ENCODE data around the gene WWP2. TPM values are rescaled to one million over a fixed set of nuclear protein-coding genes. Genes with fewer than 3 reads are reported as not detected.
A peak's percentile ranks its signal among the peaks of the same experiment; 100 is the strongest.

The WWP2 gene
- total RNA-seq, 2 donors from 2014 or later: 45.4 to 62.3 TPM

DNA sequence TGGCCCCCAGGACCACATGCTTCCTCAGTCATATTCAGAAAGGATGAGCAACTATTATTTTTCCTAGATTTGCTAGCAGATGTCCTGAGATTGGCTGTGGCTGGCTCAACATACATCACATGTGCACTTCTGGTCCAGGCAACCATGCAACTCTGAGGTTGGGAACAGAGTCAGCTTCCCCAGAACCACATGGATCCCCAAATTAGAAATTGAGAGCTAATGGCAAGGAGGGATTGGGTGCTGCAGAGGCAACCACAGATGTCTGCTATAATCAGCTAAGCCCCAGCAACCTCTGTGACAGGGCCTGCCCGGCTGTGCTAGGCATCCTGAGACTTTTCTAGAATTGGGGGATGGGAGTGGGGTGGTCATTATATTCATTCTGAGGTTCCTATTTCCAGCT is 155.2 kb downstream of the WWP2 start:
- Mint-ChIP-seq H3K36me3 (ENCODE audit: insufficient read depth in 2 of 2) (no peaks in the 10 kb centered on the region), H3K27me3 (ENCODE audit: low read depth) (no peaks in the 10 kb centered on the region), H3K4me1 (ENCODE audit: low read depth) (no peaks in the 10 kb centered on the region), H3K27ac (no peak overlapping the region), H3K9me3 (no peaks in the 10 kb centered on the region), H3K4me3 (no peak overlapping the region)
- no peak for DNase-seq
- no peak for ATAC-seq (replicated peaks in 1 of 2)

DNA sequence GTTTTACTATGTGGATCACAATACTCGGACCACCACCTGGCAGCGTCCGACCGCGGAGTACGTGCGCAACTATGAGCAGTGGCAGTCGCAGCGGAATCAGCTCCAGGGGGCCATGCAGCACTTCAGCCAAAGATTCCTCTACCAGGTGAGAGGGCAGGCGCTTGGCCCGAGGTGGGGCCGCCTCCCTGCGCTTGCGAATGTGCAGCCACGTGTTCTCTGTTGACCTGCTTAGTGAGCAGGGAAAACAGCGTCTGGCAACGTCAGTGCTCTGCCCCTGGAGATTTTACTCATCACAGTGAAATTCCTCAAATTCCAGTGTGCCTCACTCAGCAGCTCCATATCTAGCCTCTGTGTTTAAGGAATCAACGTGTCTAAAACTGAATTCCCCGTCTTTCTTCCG is 155.6 kb downstream of the WWP2 start:
- Mint-ChIP-seq H3K27me3 (ENCODE audit: low read depth) (no peaks in the 10 kb centered on the region), H3K9me3 (no peaks in the 10 kb centered on the region), H3K4me3 (no peak overlapping the region), H3K27ac (no peak overlapping the region), H3K36me3 (ENCODE audit: insufficient read depth in 2 of 2) (no peaks in the 10 kb centered on the region), H3K4me1 (ENCODE audit: low read depth) (no peaks in the 10 kb centered on the region)
- ATAC-seq (replicated peaks in 1 of 2) (no peak), DNase-seq (no peak)

DNA sequence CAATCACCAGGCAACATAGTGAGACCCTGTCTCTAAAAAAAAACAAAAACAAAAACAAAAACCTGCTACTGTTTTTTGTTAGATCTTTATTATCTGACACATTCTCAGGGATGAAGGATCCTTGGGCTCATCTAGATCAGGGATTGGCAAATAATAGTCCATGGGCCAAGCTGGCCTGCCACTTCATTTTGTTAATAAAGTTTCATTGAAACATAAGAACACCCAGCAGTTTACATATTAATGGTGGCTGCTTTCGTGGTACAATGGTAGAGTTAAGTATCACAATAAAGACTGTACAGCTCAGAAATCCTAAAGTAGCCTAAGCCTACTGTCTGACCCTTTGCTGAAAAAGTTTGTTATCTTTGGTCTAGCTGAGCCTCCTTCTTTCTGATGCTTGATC is 156.1 kb downstream of the WWP2 start:
- Mint-ChIP-seq H3K4me1 (ENCODE audit: low read depth) (no peaks in the 10 kb centered on the region), H3K27ac (no peak overlapping the region), H3K36me3 (ENCODE audit: insufficient read depth in 2 of 2) (no peaks in the 10 kb centered on the region), H3K9me3 (no peaks in the 10 kb centered on the region), H3K27me3 (ENCODE audit: low read depth) (no peaks in the 10 kb centered on the region), H3K4me3 (no peak overlapping the region)
- no peak for ATAC-seq (replicated peaks in 1 of 2)
- DNase-seq: no peak

DNA sequence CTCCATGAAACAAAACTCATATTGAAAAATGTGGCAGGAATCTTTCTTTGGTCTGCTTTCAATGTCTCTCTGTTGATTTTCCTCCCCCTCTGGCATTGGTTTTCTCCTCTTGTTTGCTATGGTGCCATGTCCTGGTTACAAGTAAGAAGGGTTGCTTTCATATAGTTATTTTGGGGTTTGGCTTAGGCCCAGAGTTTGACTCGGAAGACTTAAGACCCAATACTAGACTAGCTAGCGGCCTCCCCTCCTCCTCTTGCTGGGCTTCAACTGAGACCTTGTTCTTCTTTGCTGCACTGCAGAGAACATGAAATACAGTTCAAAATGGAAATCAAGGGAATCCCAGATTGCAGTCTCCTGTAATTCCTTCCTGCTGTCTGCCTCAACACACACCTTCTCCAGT is 159.0 kb downstream of the WWP2 start:
- DNase-seq (no peak), ATAC-seq (replicated peaks in 1 of 2) (no peak)
- Mint-ChIP-seq H3K9me3 (no peaks in the 10 kb centered on the region), H3K36me3 (ENCODE audit: insufficient read depth in 2 of 2) (no peaks in the 10 kb centered on the region), H3K4me1 (ENCODE audit: low read depth) (no peaks in the 10 kb centered on the region), H3K27ac (no peak overlapping the region), H3K4me3 (no peak overlapping the region), H3K27me3 (ENCODE audit: low read depth) (no peaks in the 10 kb centered on the region)

DNA sequence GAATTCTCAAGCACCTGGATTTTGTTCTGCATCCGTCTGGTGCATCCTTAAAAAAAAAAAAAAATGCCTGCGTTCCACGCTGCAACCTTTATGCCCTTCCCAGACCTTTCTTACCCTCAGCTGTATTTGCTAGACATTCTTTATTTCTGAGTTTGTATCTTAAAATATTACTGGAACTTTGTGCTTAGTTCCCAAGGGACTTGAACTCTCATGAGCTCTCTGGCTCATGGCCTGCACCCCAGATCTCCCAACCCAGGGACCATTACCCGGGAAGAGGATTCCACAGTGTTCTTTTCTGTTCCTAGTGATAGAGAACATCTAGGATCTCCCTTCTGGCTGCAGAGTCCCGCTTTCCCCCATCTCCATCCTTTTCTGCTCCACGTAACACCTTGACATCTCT is 160.1 kb downstream of the WWP2 start:
- Mint-ChIP-seq H3K4me3 (no peak overlapping the region), H3K27me3 (ENCODE audit: low read depth) (no peaks in the 10 kb centered on the region), H3K36me3 (ENCODE audit: insufficient read depth in 2 of 2) (no peaks in the 10 kb centered on the region), H3K9me3 (no peaks in the 10 kb centered on the region), H3K4me1 (ENCODE audit: low read depth) (no peaks in the 10 kb centered on the region), H3K27ac (no peak overlapping the region)
- no peak for ATAC-seq (replicated peaks in 1 of 2)
- no peak for DNase-seq

DNA sequence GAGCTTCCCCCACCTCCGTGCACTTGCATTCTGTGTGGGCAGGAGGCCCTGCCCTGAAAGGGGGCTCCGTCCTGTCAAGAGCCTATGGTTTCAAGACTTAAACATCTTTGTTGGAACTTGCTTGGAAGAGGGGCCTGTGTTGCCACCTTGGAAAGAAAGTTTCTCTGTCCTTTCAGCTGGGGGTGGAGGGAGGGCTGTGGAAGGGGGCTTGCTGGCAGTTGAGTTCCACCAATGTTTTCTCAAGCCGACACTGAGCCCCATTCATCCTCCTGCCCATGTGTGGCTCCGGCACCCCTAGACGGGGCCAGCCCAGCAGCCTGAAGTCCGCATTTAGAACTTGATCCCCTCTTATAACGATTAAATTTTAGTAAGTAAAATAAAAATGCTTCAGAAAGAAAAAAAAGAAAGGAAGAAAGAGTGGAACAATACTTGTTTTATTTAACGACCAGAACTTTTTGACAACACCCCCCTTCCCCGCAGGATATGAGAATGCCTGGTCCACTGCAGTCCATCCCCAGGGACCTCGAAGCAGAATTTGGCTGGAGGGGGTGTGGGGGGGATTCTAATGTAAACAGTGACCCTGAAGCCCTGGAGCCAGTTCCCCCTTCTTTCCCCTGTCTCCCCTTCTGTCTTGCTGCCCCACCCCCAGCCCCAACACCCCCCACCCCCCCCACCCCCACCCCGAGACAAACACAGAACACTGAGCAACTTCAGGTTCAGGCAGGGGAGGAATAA is 162.1 kb downstream of the WWP2 start:
- Mint-ChIP-seq H3K27me3 (ENCODE audit: low read depth) (no peaks in the 10 kb centered on the region), H3K4me1 (ENCODE audit: low read depth) (no peaks in the 10 kb centered on the region), H3K4me3 (no peak overlapping the region), H3K9me3 (no peaks in the 10 kb centered on the region), H3K27ac (no peak overlapping the region), H3K36me3 (ENCODE audit: insufficient read depth in 2 of 2) (no peaks in the 10 kb centered on the region)
- DNase-seq (no peak), ATAC-seq (replicated peaks in 1 of 2) (no peak)

DNA sequence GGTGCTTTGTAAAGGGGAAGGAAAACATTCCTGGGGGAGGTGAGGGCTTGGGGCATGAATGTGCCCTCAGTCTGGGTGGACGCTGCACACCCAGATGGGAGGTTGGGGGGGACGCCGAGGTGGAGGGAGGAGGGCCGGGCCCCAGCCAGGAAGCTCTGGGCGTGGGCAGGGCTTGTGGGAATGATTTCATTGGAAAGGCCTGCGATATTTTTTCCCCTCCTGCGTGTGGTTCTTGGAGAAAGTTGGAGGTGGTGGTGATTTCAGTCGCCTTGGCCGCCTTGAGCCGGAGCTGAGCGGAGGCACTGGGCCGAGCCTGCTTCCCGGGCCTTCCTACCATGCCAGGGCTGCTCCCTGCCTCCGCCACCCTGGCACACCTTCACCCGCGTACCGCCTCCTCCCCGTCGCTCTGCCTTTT is 162.7 kb downstream of the WWP2 start:
- H3K27ac Mint-ChIP-seq: no peak overlapping the region
- H3K4me1 Mint-ChIP-seq (ENCODE audit: low read depth): no peaks in the 10 kb centered on the region
- no peak overlapping the region for H3K4me3 Mint-ChIP-seq
- H3K27me3 Mint-ChIP-seq (ENCODE audit: low read depth): no peaks in the 10 kb centered on the region
- no peak for ATAC-seq (replicated peaks in 1 of 2)
- H3K36me3 Mint-ChIP-seq (ENCODE audit: insufficient read depth in 2 of 2): no peaks in the 10 kb centered on the region
- no peaks in the 10 kb centered on the region for H3K9me3 Mint-ChIP-seq
- no peak for DNase-seq

DNA sequence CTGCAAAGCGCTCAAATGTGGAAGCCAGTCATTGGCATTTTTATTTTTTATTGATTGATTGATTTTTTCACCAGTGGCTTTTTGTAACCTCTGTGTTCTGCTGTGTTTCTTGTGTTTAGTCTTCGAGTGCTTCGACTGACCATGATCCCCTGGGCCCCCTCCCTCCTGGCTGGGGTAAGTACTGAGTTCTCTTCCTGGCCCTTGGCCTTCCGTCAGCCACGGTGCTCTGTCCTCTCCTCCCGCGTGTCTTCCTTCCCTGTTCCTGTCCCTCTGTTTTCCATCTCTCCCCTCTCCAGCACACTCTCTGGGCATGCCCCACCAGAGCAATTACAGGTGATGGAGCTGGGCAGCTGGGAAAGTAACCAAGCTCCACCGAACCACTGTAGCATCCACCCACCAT is 163.2 kb downstream of the WWP2 start:
- no peaks in the 10 kb centered on the region for H3K4me1 Mint-ChIP-seq (ENCODE audit: low read depth)
- no peaks in the 10 kb centered on the region for H3K9me3 Mint-ChIP-seq
- no peak overlapping the region for H3K27ac Mint-ChIP-seq
- no peak overlapping the region for H3K4me3 Mint-ChIP-seq
- DNase-seq (no peak), ATAC-seq (replicated peaks in 1 of 2) (no peak)
- no peaks in the 10 kb centered on the region for H3K27me3 Mint-ChIP-seq (ENCODE audit: low read depth)
- H3K36me3 Mint-ChIP-seq (ENCODE audit: insufficient read depth in 2 of 2): no peaks in the 10 kb centered on the region

DNA sequence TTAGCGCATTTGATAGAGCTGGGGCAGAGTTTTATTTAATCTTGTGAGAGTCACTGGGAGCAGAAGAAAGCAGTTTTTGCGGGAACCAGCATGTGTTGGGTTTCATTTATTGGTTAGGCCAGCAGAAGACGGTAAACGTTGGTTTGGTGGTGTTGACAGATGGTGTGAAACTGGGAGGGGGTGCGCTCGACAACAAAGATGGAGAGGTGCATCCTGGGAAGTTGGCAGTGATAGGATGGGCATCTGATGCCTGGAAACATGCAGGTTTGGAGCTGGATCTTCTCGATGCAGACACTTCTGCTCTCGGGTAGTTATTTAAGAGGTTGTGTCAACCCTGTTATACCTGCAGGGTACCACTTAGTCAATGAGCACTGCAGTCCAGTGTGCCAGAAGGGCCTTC is 164.1 kb downstream of the WWP2 start:
- no peak for ATAC-seq (replicated peaks in 1 of 2)
- H3K27ac Mint-ChIP-seq: no peak overlapping the region
- no peak for DNase-seq
- H3K36me3 Mint-ChIP-seq (ENCODE audit: insufficient read depth in 2 of 2): no peaks in the 10 kb centered on the region
- H3K27me3 Mint-ChIP-seq (ENCODE audit: low read depth): no peaks in the 10 kb centered on the region
- H3K9me3 Mint-ChIP-seq: no peaks in the 10 kb centered on the region
- no peak overlapping the region for H3K4me3 Mint-ChIP-seq
- no peaks in the 10 kb centered on the region for H3K4me1 Mint-ChIP-seq (ENCODE audit: low read depth)

DNA sequence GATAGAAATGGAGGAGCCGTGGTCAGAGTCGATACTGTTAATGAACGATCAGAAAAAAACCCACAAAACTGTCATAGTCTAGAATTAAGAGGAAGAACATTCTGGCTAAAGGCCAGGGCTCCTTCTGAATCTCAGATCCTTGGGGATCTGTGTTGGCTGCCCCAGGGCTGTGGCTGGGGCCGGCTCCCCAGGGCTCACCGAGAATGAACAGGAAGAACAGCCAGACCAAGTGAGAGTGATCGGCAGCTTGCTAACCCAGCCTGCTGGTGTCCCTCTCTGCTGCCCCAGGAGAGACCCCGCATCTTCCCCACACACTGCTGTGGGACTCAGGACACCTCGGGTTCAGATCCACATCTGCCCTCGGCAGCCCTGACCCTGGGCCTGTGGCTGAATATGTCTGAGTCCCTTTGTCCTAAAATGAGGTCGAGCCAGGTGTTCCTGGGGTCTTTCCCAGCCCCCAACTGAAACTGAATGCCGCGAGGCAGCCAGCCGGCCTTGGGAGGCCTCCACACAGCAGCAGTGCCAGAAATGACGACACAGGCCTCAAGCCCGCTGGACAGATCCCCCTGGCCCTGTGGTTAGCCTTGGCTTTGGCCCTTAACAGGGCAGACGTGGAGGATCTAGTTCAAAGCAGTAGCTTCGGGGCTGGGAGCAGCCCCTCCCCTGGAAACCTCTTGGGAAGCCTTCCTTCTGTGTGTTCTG is 165.1 kb downstream of the WWP2 start:
- no peak overlapping the region for H3K4me3 Mint-ChIP-seq
- ATAC-seq (replicated peaks in 1 of 2): no peak
- no peaks in the 10 kb centered on the region for H3K4me1 Mint-ChIP-seq (ENCODE audit: low read depth)
- H3K27ac Mint-ChIP-seq: peak overlapping the region; percentile 13
- DNase-seq: no peak
- no peaks in the 10 kb centered on the region for H3K9me3 Mint-ChIP-seq
- no peaks in the 10 kb centered on the region for H3K36me3 Mint-ChIP-seq (ENCODE audit: insufficient read depth in 2 of 2)
- H3K27me3 Mint-ChIP-seq (ENCODE audit: low read depth): no peaks in the 10 kb centered on the region

DNA sequence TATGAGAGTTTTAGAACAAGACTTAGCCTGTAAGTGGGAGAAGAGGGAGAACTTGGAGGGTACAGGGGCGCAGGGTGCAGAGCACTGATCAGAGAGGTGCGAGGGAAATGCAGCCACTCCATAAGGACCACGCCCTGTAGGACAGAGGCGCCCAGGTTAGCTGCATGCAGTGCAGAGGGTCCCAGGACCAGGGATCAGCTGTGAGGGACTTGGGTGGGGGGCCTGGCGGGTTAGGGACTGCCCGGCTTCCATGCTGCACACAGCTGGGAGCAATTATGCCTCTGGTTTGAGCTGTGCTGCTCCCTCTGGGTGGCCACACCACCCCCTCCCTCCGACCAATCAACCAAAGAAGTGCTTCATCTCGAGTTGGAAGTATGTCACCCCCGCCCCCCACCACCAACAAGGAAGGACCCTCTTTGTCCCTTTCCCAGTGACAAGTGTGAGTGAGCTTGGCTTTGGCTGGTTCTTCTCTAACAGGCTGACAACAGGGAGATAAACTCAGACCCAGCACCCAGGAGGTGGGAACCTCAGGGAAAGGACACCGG is 166.8 kb downstream of the WWP2 start:
- Mint-ChIP-seq H3K27ac (no peak overlapping the region), H3K4me3 (no peak overlapping the region), H3K36me3 (ENCODE audit: insufficient read depth in 2 of 2) (no peaks in the 10 kb centered on the region), H3K4me1 (ENCODE audit: low read depth) (no peaks in the 10 kb centered on the region), H3K27me3 (ENCODE audit: low read depth) (no peaks in the 10 kb centered on the region), H3K9me3 (no peaks in the 10 kb centered on the region)
- DNase-seq (no peak), ATAC-seq (replicated peaks in 1 of 2) (no peak)

DNA sequence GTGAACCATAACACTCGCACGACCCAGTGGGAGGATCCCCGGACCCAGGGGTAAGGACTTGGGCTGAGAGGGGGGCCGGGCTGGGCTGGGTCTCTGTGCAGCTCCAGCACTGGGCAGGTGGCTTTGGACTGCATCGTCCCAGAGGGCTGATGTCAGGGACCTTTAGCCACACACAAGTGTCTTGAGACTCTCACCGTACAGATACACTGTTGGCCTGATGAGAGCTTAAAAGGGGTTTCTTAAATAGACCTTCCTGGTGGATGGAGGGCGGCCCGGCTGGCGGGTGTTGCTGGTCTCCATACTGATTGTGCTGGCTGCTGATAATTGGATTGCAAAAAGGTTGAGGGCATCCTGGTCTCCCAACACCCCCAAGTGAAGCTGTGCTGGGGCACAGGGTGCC is 167.3 kb downstream of the WWP2 start:
- no peak for ATAC-seq (replicated peaks in 1 of 2)
- H3K9me3 Mint-ChIP-seq: no peaks in the 10 kb centered on the region
- no peak for DNase-seq
- H3K27ac Mint-ChIP-seq: no peak overlapping the region
- H3K4me3 Mint-ChIP-seq: no peak overlapping the region
- H3K36me3 Mint-ChIP-seq (ENCODE audit: insufficient read depth in 2 of 2): no peaks in the 10 kb centered on the region
- no peaks in the 10 kb centered on the region for H3K27me3 Mint-ChIP-seq (ENCODE audit: low read depth)
- H3K4me1 Mint-ChIP-seq (ENCODE audit: low read depth): no peaks in the 10 kb centered on the region

DNA sequence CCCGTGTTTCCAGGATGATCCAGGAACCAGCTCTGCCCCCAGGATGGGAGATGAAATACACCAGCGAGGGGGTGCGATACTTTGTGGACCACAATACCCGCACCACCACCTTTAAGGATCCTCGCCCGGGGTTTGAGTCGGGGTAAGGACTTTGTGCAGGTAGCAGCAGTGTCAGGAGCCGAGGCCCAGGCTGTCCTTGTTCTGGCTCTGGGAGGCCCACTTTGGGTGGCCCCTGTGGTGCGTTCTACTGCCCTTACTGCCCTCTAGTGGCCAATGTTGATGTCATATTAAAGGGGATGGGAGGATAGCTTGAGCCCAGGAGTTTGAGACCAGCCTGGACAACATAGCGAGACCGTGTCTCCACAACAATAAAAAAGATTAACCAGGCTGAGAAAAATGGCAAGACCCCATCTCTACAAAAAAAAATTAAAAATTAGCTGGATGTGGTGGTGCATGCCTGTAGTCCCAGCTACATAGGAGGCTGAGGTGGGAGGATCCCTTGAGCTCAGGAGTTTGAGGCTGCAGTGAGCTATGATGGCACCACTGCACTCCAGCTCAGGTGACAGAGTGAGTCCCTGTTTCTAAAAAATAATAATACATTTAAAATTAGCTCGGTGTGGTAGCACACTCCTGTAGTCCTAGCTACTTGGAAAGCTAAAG is 168.1 kb downstream of the WWP2 start:
- Mint-ChIP-seq H3K36me3 (ENCODE audit: insufficient read depth in 2 of 2) (no peaks in the 10 kb centered on the region), H3K4me1 (ENCODE audit: low read depth) (no peaks in the 10 kb centered on the region), H3K27me3 (ENCODE audit: low read depth) (no peaks in the 10 kb centered on the region), H3K4me3 (no peak overlapping the region), H3K27ac (no peak overlapping the region), H3K9me3 (no peaks in the 10 kb centered on the region)
- ATAC-seq (replicated peaks in 1 of 2): peak; percentile 73 to 74
- peak; percentile 53 to 56 for DNase-seq
